Colonic mucosa (tissue), 4 donors: ENCODE results near the gene WIZ. TPM values are rescaled to one million over a fixed set of nuclear protein-coding genes. Genes with fewer than 3 reads are reported as not detected.

Experiments used
- DNase-seq: peaks from one replicate; pipeline ENCODE4 v3.0.0-alpha.2; 2020
- H3K27ac ChIP-seq: fragments of 200-600 bp; one replicate; pipeline ENCODE4 v1.8.0; 2021
- H3K27me3 ChIP-seq: fragments of 200-600 bp; one replicate; pipeline ENCODE4 v1.8.0; 2021
- H3K36me3 ChIP-seq: fragments of 200-600 bp; one replicate; pipeline ENCODE4 v1.8.0; 2021
- H3K4me1 ChIP-seq: fragments of 200-600 bp; one replicate; pipeline ENCODE4 v1.8.0; 2021; ENCODE audit warnings: mild to moderate bottlenecking
- H3K4me3 ChIP-seq: fragments of 200-600 bp; one replicate; pipeline ENCODE4 v1.8.0; 2021
- H3K9ac ChIP-seq, 2 donors: one replicate each; pipeline ENCODE4 v1.7.0; 2013; ENCODE audit warnings: control low read depth in 2 of 2, low read depth in 2 of 2, low read length in 2 of 2
- H3K9me3 ChIP-seq: fragments of 200-600 bp; one replicate; pipeline ENCODE4 v1.8.0; 2021
- intact Hi-C: fragments of 100-400 bp; cut with DNase I; formaldehyde crosslinking; loops from one replicate; pipeline ENCODE4 v1.14.1; 2022
- total RNA-seq, 2 donors: library from RNA; stranded (reverse); fragmentation: NEBNext Ultra II Directional in 1 of 2; extraction: Animal tissue kit (Norgen Biotek cat#: 25700) in 1 of 2; gene quantifications; one replicate each; pipeline ENCODE4 v1.2.1, GENCODE V29; 2021
- TF ChIP-seq, protein P1 (sequence below): fragments of 200-600 bp; IDR thresholded peaks from one replicate; pipeline ENCODE4 v1.8.0; 2022; ENCODE audit warnings: antibody characterized with exemption, mild to moderate bottlenecking
- donor health status: healthy.
- donor health status: DM: no; HTN: no; CAD: no.
- donor health status: DM: no; HTN: no; CAD: no.

The WIZ gene
- total RNA-seq, 2 donors from 2014 or later: 18.3 to 31.2 TPM

DNA sequence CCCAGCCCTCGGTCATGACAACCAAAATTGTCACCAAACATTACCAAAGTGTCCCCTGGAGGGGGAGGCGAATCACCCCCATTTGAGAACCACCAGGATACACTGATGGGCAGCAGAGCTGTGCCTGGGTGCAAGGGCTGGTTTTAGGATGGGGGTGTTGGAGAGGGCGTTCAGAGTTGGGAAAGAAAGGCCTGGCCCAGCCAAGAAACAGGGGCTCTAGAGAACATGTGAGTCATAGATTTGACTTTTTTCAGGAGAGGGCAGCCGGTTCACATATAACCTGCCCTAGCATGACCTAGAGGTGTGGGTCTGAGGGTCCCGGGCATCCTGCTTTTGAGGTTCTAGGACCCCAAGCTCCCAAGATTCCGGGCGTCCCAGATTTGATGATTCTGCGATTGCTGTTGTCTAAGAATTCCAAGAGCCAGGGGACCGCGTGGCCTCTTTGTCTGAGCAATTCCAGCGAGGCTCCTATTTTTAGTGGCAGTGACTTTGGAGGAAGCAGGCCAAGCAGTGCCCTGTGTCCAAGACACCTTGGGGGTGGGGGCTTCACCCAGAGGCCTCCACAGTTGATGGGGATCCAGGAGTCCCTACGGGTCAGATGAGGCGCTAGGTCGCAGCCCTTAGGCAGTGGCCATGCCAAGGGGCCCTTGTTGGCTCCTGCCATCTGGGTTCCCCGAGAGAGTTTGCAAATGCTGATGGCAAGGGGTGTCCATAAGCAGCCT is 5.1 kb downstream of the WIZ start:
- H3K4me3 ChIP-seq: no peak overlapping the region
- no peaks in the 10 kb centered on the region for H3K27me3 ChIP-seq
- intact Hi-C loops: no loop called here
- no peaks in the 10 kb centered on the region for H3K9me3 ChIP-seq
- H3K4me1 ChIP-seq: no peaks in the 10 kb centered on the region
- TF ChIP-seq, protein P1, sequence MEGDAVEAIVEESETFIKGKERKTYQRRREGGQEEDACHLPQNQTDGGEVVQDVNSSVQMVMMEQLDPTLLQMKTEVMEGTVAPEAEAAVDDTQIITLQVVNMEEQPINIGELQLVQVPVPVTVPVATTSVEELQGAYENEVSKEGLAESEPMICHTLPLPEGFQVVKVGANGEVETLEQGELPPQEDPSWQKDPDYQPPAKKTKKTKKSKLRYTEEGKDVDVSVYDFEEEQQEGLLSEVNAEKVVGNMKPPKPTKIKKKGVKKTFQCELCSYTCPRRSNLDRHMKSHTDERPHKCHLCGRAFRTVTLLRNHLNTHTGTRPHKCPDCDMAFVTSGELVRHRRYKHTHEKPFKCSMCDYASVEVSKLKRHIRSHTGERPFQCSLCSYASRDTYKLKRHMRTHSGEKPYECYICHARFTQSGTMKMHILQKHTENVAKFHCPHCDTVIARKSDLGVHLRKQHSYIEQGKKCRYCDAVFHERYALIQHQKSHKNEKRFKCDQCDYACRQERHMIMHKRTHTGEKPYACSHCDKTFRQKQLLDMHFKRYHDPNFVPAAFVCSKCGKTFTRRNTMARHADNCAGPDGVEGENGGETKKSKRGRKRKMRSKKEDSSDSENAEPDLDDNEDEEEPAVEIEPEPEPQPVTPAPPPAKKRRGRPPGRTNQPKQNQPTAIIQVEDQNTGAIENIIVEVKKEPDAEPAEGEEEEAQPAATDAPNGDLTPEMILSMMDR: no peak
- no peaks in the 10 kb centered on the region for H3K36me3 ChIP-seq
- no peak overlapping the region for H3K9ac ChIP-seq
- no peak overlapping the region for H3K27ac ChIP-seq
- DNase-seq: no peak

GRCh38 chr19:15443838-15444237 is 5.9 kb downstream of the WIZ start:
- no peak overlapping the region for H3K9ac ChIP-seq
- TF ChIP-seq, protein P1: no peak
- H3K9me3 ChIP-seq: no peaks in the 10 kb centered on the region
- no peaks in the 10 kb centered on the region for H3K4me1 ChIP-seq
- intact Hi-C loops: no loop called here
- H3K36me3 ChIP-seq: no peaks in the 10 kb centered on the region
- no peaks in the 10 kb centered on the region for H3K27me3 ChIP-seq
- no peak overlapping the region for H3K4me3 ChIP-seq
- no peak for DNase-seq
- H3K27ac ChIP-seq: no peak overlapping the region

DNA sequence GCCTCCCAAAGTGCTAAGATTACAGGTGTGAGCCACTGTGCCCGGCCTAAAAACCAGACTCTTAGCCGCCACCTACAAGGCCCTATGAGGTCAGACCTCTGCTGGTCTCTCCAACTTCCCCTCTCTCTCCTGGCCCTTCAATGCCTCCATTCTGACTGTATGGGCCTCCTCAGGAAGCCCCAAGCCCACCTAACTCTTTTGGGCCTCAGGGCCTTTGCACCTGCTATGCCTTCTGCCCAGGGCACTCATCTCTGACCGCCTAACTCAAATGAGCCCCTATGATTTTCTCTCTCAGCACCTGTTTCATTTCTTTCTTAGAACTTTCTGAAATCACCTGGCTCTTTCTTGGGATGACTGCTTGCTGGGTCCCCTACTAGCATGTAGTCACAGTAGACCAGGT is 6.4 kb downstream of the WIZ start:
- Histone ChIP-seq H3K4me1 (no peaks in the 10 kb centered on the region), H3K27me3 (no peaks in the 10 kb centered on the region), H3K4me3 (no peak overlapping the region), H3K9ac (no peak overlapping the region), H3K9me3 (no peaks in the 10 kb centered on the region), H3K27ac (no peak overlapping the region), H3K36me3 (no peaks in the 10 kb centered on the region)
- TF ChIP-seq, protein P1: no peak
- intact Hi-C loops: no loop called here
- no peak for DNase-seq

- no peak for DNase-seq
- Histone ChIP-seq H3K27me3 (no peaks in the 10 kb centered on the region), H3K4me3 (no peak overlapping the region), H3K4me1 (no peaks in the 10 kb centered on the region), H3K9me3 (no peaks in the 10 kb centered on the region), H3K36me3 (no peaks in the 10 kb centered on the region), H3K9ac (no peak overlapping the region), H3K27ac (no peak overlapping the region)
- intact Hi-C loops: no loop called here
- TF ChIP-seq, protein P1: no peak
Observed at GRCh38 chr19:15442142-15442920, 7.4 kb downstream of the WIZ start.

GRCh38 chr19:15441317-15441716 is 8.4 kb downstream of the WIZ start:
- Histone ChIP-seq H3K4me3 (no peak overlapping the region), H3K4me1 (no peaks in the 10 kb centered on the region), H3K9ac (no peak overlapping the region), H3K27ac (no peak overlapping the region), H3K27me3 (no peaks in the 10 kb centered on the region), H3K36me3 (no peaks in the 10 kb centered on the region), H3K9me3 (no peaks in the 10 kb centered on the region)
- intact Hi-C loops: no loop called here
- DNase-seq: no peak
- TF ChIP-seq, protein P1: no peak
